Epidermal melanocyte (primary cell): ENCODE results near the gene SERBP1.
A peak's percentile ranks its signal among the peaks of the same experiment; 100 is the strongest.
"Not testable (repeated sequence)": the region's sequence is repeated elsewhere in the genome, so short reads cannot be mapped to it uniquely, and the experiment has no call there.

Experiments used
- DNase-seq: peaks from one replicate; pipeline ENCODE4 v3.0.0; 2011; ENCODE audit warnings: low spot score; ENCODE audit not compliant: insufficient read length

SERBP1 gene

GRCh38 chr1:67408148-67408547, 22.1 kb downstream of the SERBP1 start:
- DNase-seq, result no peak

GRCh38 chr1:67407498-67407897, 22.7 kb downstream of the SERBP1 start:
- no peak for DNase-seq

DNA sequence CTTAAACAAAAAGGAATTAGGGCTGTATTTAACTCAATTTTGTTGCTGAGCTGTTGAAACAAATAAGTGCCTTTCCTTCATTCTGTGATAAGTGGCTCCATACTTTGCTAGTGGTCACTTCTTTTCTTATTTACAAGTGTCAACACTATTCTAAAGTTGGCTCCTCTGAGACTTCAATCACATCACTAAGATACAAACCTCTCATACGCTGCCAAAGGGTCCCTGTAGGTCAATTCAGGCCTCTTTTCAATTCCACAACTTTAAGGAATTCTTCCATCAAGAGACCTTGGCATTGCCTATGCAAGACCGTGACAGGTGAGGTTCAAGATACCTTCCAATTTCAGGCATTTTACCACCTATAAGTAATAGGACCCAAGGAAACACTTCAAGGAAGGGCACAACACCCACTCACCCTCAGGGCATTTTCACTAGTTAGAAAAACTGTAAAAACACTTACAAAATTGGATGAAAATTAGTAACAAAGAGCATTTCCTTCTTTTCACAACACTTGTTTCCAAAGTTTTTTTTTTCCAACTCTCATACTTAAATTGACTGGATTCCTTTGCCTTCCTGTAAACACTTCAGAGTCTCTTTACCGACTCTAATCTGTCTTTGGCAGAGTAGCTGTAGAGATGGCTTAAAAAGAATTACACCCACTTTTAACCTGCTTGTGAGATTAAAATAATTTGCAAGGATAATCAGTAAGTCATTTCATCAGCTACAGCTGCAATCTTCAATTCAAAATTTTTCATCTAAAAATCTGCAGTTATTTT, 24.5 kb downstream of the SERBP1 start:
- no peak for DNase-seq

- DNase-seq, result no peak
Observed at GRCh38 chr1:67404212-67404620, 26.0 kb downstream of the SERBP1 start.

GRCh38 chr1:67401443-67401842, 28.8 kb downstream of the SERBP1 start:
- DNase-seq, result no peak

DNA sequence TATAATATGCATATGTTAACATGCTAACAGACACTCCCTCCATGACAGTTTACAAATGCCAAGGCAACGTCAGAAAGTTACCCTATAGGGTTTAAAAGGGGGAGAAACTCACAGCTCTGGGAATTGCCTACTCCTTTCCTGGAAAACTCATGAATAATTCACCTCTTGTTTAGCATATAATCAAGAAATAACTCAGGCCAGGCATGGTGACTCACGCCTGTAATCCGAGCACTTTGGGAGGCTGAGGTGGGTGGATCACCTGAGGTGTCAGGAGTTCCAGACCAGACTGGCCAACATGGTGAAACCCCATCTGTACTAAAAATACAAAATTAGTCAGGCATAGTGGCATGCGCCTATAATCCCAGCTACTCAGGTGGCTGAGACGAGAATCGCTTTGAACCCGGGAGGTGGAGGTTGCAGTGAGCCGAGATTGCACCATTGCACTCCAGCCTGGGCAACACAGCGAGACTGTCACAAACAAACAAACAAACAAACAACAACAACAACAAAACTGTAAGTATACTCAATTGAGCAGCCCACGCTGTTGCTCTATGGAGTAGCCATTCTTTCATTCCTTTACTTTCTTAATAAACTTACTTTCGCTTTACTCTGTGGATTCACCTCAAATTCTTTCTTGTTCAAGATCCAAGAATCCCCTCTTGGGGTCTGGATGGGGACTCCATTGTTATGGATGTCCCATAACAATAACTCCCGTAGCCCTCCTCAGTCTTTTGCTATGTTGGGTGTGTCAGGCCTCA, 30.0 kb downstream of the SERBP1 start:
- not testable (repeated sequence) for DNase-seq

DNA sequence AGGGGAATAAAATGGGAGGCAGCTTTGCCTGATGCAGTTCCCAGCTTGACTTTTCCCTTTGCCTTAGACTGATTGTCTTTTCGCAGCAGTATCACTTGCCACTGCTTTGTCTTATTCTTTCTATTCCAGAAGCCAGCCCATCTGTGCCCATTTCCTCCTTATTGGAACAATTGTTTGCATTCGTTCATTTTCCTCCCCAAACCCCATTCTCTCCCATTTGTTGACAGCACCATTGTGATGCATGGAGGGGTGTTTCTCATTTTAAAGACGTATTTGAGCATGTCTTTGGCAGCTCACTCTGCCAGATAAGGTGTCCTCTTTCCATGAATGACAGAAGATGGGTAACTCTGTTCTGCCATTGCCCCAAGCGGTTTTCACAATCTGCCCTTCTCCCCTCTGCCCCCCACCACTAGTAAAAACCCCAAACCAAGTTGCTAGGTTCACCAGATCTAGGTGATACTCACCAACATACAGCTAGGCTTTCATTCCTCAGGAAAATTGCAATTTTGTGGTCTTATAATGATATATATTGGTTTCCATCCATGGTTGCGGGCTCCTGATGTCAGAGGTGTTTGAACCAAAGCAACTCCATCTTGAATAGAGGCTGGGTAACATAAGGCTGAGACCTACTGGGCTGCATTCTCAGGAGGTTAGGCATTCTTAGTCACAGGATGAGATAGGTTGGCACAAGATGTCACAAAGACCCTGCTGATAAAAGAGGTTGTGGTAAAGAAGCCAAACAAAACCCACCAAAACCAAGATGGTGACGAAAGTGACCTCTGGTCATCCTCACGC, 30.8 kb downstream of the SERBP1 start:
- no peak for DNase-seq

GRCh38 chr1:67394548-67394947, 35.7 kb downstream of the SERBP1 start:
- DNase-seq, result no peak

GRCh38 chr1:67393737-67394136, 36.5 kb downstream of the SERBP1 start:
- DNase-seq, result no peak

GRCh38 chr1:67393240-67393639, 37.0 kb downstream of the SERBP1 start:
- no peak for DNase-seq

GRCh38 chr1:67390041-67390887, 39.9 kb downstream of the SERBP1 start:
- no peak for DNase-seq

DNA sequence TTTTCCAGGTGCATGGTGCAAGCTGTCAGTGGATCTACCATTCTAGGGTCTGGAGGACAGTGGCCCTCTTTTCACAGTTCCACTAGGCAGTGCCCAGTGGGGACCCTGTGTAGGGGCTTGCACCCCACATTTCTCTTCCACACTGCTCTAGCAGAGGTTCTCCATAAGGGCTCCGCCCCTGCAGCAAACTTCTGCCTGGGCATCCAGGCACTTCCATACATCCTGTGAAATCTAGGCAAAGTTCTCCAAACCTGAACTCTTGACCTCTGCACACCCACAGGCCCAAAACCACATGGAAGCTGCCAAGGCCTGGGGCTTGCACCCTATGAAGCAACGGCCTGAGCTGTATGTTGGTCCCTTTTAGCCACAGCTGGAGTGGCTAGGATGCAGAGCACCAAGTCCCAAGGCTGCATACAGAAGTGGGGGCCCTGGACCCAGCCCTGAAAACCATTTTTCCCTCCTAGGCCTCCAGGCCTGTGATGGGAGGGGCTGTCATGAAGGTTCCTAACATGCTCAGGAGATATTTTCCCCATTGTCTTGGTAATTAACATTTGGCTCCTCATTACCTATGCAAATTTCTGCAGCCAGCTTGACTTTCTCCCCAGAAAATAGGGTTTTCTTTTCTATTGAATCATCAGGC, 46.1 kb downstream of the SERBP1 start:
- DNase-seq, result no peak

GRCh38 chr1:67382292-67382691, 47.9 kb downstream of the SERBP1 start:
- no peak for DNase-seq

GRCh38 chr1:67381154-67381553, 49.0 kb downstream of the SERBP1 start:
- DNase-seq, result no peak

DNA sequence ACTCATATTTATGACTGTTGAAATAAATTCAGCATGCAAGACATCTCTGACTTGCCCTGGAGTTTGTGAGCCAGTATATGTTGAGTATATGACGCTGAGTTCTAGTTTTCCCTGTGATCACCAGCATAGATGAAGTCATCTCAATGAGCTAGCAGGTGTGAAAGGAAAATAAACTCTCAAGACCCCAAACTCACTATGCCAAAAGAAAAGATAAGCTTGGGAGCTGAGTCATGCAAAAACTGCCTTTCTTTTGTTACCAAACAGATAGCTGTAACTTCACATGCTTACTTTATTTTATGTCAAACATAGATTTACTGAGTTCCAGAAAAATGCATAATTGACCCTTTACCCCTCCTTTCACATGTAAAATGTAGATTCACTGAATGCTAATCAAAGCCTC, 52.9 kb downstream of the SERBP1 start:
- DNase-seq, result no peak

- DNase-seq, result peak; percentile 61
Observed at GRCh38 chr1:67376381-67376780, 53.8 kb downstream of the SERBP1 start.

- no peak for DNase-seq
Observed at GRCh38 chr1:67372898-67373297, 57.3 kb downstream of the SERBP1 start.

DNA sequence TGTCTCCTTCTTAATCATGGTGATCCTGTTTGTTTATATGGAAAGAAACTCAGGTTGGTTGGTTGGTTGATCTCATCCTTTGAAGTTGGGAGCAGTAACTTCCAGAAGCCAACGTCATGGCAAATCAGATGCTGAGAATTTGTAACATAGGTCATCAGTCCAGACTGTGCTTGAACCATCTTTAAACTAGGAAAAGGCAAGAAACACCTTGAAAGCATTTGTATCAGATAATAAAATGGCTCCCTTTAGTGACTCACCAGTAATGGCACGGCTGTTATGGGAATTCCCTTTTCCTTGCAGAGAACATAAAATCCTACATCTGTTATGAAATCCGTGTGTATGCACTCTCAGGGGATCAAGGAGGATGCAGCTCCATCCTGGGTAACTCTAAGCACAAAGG, 58.1 kb downstream of the SERBP1 start:
- DNase-seq, result no peak

GRCh38 chr1:67371681-67372080, 58.5 kb downstream of the SERBP1 start:
- no peak for DNase-seq

DNA sequence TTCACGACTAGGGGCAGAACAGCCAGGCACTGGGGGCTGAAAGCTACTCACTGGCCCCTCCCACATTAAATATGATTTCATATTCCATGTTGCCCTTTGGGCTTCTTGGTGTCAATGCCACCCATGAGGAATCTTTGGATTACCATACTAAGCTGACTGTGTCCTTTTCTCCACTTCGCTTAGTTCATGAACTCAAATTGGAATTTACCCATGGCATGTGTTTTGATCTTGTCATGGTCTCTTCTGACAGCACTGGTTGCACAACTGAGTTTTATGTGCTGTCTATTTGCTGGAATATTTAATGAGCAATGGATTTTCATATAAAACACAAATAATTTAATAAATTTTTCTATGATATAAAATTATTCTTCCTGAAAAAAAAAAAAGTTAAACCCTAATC, 59.2 kb downstream of the SERBP1 start:
- DNase-seq, result no peak
